Glomerular visceral epithelial cell (primary cell): ENCODE data around the gene HDAC11.

ENCODE experiments used
- DNase-seq: peaks from one replicate; pipeline ENCODE4 v3.0.0-alpha.2; 2016; ENCODE audit errors: extremely low spot score

Gene HDAC11

DNA sequence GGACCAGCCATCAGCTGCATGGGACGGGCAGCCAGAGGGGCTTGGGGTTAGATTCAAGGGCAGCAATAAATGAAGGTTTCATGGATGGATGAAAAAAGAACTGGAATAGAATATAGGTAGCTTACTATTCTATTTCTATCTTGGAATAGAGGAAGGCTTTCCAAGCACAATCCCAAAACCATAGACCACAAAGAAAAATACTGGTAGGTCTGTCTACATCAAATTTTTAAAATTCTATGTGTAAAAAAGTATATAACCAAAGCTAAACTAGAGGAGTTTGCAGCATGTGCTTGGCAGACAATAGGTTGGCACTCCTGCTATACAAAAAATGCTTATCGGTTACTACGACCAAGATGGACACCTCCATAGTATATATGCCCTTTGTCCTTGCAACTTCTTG is 61.6 kb downstream of the HDAC11 start:
- no peak for DNase-seq

- no peak for DNase-seq
These were observed 62.0 kb downstream of the HDAC11 start for GRCh38 chr3:13542142-13542541.

- DNase-seq: peak; percentile 45
These were observed 63.1 kb downstream of the HDAC11 start for GRCh38 chr3:13543253-13543652.

DNA sequence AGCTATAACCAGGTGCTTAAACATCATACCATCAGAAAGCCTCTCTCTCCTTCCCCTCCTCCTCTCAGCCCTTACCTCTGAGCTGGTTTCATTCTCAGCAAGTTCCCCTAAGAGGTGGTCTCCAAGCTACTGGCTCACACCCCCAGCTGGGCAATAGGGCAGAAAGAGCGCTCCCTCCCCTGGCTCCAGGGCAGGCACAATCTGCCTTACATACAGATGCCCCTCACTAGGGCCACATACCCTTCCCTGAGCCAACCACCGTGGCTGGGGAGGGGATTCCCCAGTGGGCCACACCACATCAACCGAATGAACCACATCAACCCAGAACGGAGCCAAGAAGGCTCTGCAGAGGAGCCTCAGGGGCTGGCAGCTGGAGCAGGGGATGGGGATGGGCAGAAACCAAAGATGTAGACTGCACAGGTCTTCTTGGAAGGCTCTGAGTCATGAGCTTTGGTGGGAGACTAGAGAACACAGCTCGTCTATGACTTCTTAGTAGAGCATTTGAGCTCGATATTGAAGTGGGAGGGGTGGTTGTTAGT is 64.3 kb downstream of the HDAC11 start:
- peak; percentile 56 for DNase-seq

DNA sequence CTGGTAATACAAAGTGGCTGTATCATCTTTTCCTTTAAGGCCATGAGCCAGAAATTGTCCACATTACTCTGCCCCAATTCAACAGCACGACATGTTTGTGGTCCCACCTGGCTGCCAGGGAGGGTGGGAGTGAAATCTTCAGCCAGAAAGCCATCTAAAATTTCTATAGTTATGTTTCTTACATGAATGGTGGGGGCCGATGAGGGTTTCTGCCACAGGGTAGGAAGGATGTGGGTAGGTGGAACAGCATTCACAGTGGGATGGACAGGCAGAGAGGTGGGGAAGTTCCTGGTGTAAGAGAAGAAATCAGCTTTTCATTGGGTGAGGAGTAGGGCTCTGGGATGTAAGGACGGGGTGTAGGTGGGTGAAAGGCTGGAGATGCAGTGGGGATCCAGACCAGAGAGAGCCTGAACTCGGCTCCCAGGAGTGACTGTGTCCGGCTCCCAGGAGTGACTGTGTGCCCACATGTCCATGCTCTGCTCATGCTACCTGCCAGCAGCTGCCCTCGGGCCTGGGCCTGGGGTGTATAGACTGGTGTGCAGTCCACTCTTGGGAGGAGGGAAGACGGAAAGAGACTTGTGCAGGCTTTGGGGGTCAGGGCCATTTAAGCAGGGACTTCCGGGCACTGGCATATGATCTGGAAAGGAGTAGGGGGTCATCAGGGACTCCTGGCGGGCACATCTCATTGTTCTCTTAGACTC is 65.0 kb downstream of the HDAC11 start:
- DNase-seq: no peak

DNA sequence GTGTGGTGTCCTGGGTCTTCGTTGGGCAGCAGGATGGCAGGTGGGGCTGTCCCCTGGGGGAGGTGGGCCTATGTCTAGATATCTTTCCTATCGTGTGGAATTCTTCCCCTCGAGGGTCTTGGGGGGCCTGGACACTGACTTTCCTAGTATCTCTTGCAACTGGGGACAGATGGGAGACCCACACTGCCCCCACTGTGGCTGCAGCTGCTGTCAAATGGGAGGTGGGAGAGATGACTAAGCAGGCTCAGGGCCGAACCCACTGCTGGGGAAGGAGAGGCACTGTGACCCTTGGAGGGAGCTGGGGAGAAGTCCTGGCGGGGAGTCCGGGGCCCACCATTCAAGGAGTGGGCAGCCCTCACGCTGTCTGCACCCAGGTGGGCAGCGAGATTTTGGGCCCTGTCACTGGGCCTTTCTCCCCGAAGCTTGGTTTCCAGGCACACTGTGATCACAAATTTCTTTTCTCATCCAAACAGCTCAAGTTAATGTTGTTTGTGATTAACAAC is 65.9 kb downstream of the HDAC11 start:
- DNase-seq: no peak

DNA sequence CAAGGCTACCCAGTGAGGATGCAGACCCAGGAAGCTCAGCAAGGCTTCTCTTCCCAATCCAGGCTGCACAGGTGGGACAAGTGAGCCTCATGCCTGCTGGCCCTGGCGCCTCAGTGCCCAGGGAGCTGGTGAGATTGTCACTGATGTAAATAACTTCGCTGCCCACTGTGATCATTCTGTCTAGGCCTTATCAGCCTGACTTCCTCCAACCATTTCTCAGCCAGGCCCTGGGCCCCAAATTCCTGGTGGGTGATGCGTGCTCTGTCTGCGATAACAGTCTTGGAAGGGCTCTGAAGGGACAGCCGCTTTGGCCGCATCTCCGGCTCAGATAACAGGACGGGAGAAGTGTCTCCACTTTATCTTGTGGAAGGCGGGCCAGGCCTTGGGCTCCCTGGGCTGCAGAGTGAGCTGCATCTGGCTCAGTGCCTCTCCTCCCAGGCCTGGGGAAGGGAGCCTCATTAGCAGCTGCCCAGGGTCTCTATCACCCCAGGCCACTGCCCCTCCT is 66.6 kb downstream of the HDAC11 start:
- DNase-seq: no peak

- no peak for DNase-seq
These were observed 67.7 kb downstream of the HDAC11 start for GRCh38 chr3:13547591-13548371.

DNA sequence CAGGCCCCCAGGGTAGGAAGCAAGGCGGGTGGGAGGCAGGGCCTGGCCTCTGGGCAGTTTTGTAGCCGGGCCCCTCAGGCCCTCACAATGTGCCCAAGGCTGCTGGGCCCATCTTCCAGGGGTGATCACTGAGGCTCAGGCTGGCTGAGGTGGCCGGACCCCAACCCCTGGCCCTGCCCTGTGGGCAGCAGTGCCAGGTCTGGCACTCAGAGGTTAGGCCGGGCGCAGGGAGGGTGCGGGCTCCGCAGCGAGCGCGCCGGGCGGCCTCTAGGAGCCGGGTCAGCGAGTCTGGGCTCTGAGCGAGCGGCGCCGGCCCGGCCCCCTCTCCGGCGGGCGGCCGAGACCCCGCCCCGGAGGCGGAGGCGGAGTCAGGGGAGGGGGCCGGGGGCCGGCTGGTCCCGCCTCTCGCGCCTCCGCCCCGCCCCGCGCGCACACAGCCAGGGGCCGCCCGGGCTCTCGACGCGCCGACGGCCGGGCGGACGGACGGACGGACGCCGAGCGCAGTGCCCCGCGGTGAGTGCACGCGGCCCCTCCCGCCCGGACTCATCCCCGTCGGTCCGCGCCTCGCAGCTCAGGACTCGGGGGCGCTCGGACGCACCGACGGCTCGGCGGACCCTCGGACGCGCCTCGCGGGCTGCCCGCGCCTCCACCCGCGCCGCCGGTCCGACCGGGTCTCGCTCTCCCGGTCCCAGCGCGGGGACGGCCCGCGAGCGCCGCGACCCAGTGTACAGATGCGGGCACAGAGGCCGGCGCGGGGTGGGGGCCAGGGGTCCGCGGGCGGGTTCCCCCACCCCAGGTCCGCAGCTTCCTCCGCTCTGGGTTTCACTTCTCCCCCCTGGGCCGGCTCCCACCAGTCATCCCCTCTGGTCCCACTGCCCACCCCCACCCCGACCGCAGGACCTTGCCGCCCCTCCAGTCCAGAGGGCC is 68.9 kb downstream of the HDAC11 start, which contains the start of gene FBLN2:
Gene FBLN2 (plus strand): TSS at position 430 of the 927 bp plus-strand sequence. CDS start 21,231 bp downstream, outside the sequence.
- DNase-seq: no peak

DNA sequence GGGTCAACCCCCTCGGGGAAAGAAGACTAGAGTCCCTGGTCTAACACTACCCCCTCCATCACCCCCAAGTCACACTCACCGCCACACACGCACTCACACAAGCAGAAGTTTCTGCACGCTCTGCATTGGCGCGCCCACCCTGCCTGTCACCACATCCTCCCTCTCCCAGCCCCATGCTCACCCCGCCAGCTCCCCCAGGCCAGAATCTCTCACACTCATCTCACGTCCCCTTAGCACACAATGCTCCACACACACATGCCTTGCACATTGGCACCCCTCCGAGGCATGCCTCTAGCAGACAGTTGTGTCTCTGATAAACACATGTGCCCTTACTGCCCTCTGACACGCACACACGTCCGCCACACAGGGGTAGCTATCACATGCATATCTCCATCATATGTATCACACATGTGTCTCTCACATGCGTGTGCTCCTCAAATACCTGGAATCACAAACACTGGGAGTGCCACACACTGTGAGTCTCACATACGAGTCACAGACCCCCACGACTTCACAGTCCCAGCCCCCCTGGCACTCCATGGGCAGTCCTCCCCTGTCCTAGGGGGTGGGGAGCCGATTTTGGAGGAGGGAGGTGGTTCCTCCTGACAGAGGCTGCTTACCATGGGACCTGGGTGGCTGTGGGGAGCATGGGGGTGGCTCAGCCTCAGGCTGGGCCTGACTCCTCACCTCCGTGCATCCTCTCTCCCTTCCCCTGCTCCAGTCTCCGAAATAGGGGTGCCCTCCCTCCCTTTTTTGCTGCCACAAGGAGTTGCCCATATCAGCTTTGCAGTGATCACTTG is 69.7 kb downstream of the HDAC11 start:
- DNase-seq: no peak

GRCh38 chr3:13550423-13550690 is 70.3 kb downstream of the HDAC11 start:
- DNase-seq: no peak

DNA sequence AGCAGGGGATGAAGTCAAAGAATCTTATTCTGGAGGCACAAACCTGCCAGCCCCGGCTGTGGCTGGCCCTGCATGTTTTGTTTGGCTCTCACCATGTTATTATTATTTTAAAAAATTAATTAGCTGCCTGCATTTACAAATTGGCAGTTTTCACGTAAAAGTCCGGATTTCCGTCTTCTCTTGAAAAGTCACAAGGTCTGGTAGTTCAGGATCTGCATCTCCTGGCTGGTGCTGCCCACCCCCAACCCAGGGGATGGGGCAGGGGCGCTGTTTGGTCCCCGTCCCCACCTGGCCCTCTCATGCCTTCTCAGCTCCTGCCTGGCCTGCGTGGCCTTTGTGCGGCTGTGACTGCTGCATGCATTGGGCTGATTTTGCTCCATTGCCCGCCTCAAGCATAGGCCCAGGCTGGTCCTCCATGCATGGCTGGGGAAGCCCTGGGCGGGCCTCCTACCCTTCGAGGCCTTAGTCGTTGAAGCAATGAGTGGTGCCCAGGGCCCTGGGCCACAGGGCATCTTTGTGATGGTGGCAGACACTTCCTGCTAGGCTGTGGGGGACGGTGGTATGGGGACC is 70.8 kb downstream of the HDAC11 start:
- DNase-seq: no peak

DNA sequence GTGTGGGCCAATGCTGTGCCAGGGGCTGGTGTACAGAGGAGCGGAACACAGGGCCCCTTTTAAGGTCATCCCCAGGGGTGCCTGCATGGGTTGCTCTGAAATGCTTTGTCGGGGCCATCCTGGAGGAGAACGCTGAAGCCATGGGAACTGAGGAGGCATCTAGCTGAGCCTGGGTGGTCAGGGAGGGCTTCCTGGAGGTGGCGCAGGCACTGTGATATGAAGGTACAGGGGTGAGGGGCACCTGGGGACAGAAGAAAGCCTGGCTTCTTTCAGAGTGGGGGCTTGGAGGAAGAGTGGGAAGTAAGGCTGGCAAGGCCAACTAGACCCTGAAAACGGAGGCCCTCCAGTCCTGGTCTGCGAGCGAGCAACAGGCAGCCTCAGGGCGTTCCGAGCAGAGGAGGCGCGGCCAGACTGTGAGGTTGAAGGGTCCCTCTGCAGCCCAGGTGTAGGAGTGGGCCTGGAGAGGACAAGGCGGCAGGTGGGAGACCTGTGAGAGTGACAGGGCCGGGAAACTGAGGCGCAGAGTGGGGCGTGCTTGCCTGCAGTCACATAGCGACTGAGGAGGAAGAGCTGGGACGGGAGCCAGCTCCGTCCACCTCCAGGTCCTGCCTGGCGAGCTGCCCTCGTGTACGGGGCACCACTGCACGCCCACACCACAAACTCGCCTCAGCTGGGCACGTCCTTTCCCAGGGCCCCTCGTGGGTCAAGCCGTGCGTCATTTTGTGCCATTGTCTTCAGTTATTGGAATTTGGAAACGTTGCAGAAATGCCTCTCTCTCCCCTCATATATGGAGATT is 72.9 kb downstream of the HDAC11 start:
- DNase-seq: no peak

- DNase-seq: no peak
These were observed 73.6 kb downstream of the HDAC11 start for GRCh38 chr3:13553686-13554085.

DNA sequence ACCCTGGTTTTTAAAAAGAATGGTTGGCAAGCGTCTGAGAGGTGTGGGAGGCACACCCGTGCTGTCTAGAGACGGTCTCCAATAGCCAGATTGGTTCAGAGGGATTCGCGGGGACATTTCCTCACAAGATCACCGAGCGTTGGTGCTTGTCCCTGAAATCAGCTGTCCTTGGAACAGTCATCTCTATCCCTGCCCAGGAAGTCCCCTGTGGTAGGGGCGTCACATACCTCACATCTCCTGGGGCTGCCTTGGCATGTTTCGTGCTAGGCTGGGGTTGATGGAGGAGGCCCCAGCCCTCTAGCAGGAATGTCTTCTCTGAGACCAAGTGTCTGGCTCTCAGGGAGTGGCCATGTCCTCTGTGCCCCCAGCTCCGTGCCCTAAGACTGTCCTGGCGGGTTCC is 75.6 kb downstream of the HDAC11 start:
- DNase-seq: no peak
